HepG2 (cell line): ENCODE measurements around the gene C2. TPM values are rescaled to one million over a fixed set of nuclear protein-coding genes. Genes with fewer than 3 reads are reported as not detected.

Experiments
- ARNTL ChIP-seq: sonication (generic); formaldehyde crosslinking; IDR thresholded peaks from 2 replicates; pipeline ENCODE4 v1.4.0; 2020; ENCODE audit warnings: mild to moderate bottlenecking, missing genetic modification reagents
- CHCHD3 ChIP-seq: sonication (generic); formaldehyde crosslinking; IDR thresholded peaks from 2 replicates; pipeline ENCODE4 v1.8.0; 2022; ENCODE audit warnings: mild to moderate bottlenecking, missing genetic modification reagents, moderate library complexity
- CREBL2 ChIP-seq: sonication (generic); formaldehyde crosslinking; IDR thresholded peaks from 2 replicates; pipeline ENCODE4 v1.8.1; 2023; ENCODE audit warnings: missing genetic modification reagents, mild to moderate bottlenecking, borderline replicate concordance
- FOXA1 ChIP-seq, 2 experiments: fragments of 450-650 bp in 1 of 2; sonication (generic) in 1 of 2; formaldehyde crosslinking in 1 of 2; IDR thresholded peaks; 2 replicates each; pipeline versions ENCODE4 v1.4.0 to v1.6.1; 2016 to 2020; ENCODE audit warnings: missing genetic modification reagents in 1 of 2
- FOXO1 ChIP-seq: sonication (generic); formaldehyde crosslinking; IDR thresholded peaks from 2 replicates; pipeline ENCODE4 v1.4.0; 2020; ENCODE audit warnings: missing genetic modification reagents
- GATA4 ChIP-seq: sonication (generic); IDR thresholded peaks from 2 replicates; pipeline ENCODE4 v1.6.1; 2016; ENCODE audit warnings: antibody characterized with exemption, low read depth, borderline replicate concordance
- GATAD2A ChIP-seq: IDR thresholded peaks from 2 replicates; pipeline ENCODE4 v1.6.1; 2016
- KAT8 ChIP-seq: IDR thresholded peaks from 2 replicates; pipeline ENCODE4 v1.6.1; 2016; ENCODE audit warnings: missing genetic modification reagents, missing compliant biosample characterization
- KLF6 ChIP-seq: IDR thresholded peaks from 2 replicates; pipeline ENCODE4 v1.8.0; 2016; ENCODE audit warnings: missing biosample characterization, missing genetic modification reagents
- RBM39 ChIP-seq: fragments of 200-400 bp; formaldehyde crosslinking; IDR thresholded peaks from one replicate; pipeline ENCODE4 v1.6.1; 2018; ENCODE audit warnings: antibody characterized with exemption, mild to moderate bottlenecking, low read depth, low read length; ENCODE audit not compliant: poor library complexity, severe bottlenecking
- SMAD1 ChIP-seq: sonication (generic); formaldehyde crosslinking; IDR thresholded peaks from 2 replicates; pipeline ENCODE4 v1.4.0; 2020; ENCODE audit warnings: missing genetic modification reagents, low read depth, mild to moderate bottlenecking, borderline replicate concordance
- SOX6 ChIP-seq, 2 experiments: fragments of 450-650 bp in 1 of 2; sonication (generic) in 1 of 2; formaldehyde crosslinking in 1 of 2; IDR thresholded peaks; 2 replicates each; pipeline versions ENCODE4 v1.4.0 to v1.6.1; 2017 to 2020; ENCODE audit warnings: antibody characterized with exemption in 1 of 2, mild to moderate bottlenecking in 1 of 2, missing genetic modification reagents in 1 of 2
- TBP ChIP-seq: sonication (generic); formaldehyde crosslinking; IDR thresholded peaks from 2 replicates; pipeline ENCODE4 v1.5.0; 2020; ENCODE audit warnings: missing genetic modification reagents
- TBX3 ChIP-seq: fragments of 450-650 bp; IDR thresholded peaks from 2 replicates; pipeline ENCODE4 v1.6.1; 2017; ENCODE audit warnings: antibody characterized with exemption, mild to moderate bottlenecking, inconsistent platforms, borderline replicate concordance
- ZFP36L1 ChIP-seq: sonication (generic); formaldehyde crosslinking; IDR thresholded peaks from 2 replicates; pipeline ENCODE4 v1.8.0; 2022; ENCODE audit warnings: mild to moderate bottlenecking, missing genetic modification reagents, moderate library complexity
- ZFP41 ChIP-seq: sonication (generic); formaldehyde crosslinking; IDR thresholded peaks from 2 replicates; pipeline ENCODE4 v1.4.0; 2020; ENCODE audit warnings: mild to moderate bottlenecking, missing genetic modification reagents, borderline replicate concordance
- ZFP82 ChIP-seq: sonication (generic); formaldehyde crosslinking; IDR thresholded peaks from 2 replicates; pipeline ENCODE4 v1.5.1; 2020; ENCODE audit warnings: mild to moderate bottlenecking, missing genetic modification reagents, borderline replicate concordance
- ZNF136 ChIP-seq: sonication (generic); formaldehyde crosslinking; IDR thresholded peaks from 2 replicates; pipeline ENCODE4 v1.8.1; 2022; ENCODE audit warnings: low read depth, mild to moderate bottlenecking, moderate library complexity, missing genetic modification reagents
- ZNF207 ChIP-seq: fragments of 450-650 bp; IDR thresholded peaks from 2 replicates; pipeline ENCODE4 v1.6.1; 2016; ENCODE audit warnings: antibody characterized with exemption, borderline replicate concordance
- ZNF225 ChIP-seq: sonication (generic); formaldehyde crosslinking; IDR thresholded peaks from 2 replicates; pipeline ENCODE4 v1.4.0; 2020; ENCODE audit warnings: mild to moderate bottlenecking, missing genetic modification reagents
- ZNF251 ChIP-seq: sonication (generic); formaldehyde crosslinking; IDR thresholded peaks from 2 replicates; pipeline ENCODE4 v1.9.0; 2021; ENCODE audit warnings: mild to moderate bottlenecking, missing genetic modification reagents
- ZNF256 ChIP-seq: sonication (generic); formaldehyde crosslinking; conservative IDR thresholded peaks from 2 replicates; pipeline ENCODE4 v1.4.0; 2020; ENCODE audit warnings: missing genetic modification reagents
- ZNF260 ChIP-seq: sonication (generic); formaldehyde crosslinking; IDR thresholded peaks from 2 replicates; pipeline ENCODE4 v1.4.0; 2020; ENCODE audit warnings: missing genetic modification reagents, low read depth, mild to moderate bottlenecking, borderline replicate concordance
- ZNF30 ChIP-seq: sonication (generic); formaldehyde crosslinking; IDR thresholded peaks from 2 replicates; pipeline ENCODE4 v1.5.0; 2020; ENCODE audit warnings: mild to moderate bottlenecking, missing genetic modification reagents
- ZNF331 ChIP-seq: sonication (generic); formaldehyde crosslinking; IDR thresholded peaks from 2 replicates; pipeline ENCODE4 v1.4.0; 2020; ENCODE audit warnings: missing genetic modification reagents
- ZNF350 ChIP-seq: sonication (generic); formaldehyde crosslinking; IDR thresholded peaks from 2 replicates; pipeline ENCODE4 v1.4.0; 2020; ENCODE audit warnings: mild to moderate bottlenecking, low read depth, missing genetic modification reagents, borderline replicate concordance
- ZNF446 ChIP-seq: sonication (generic); formaldehyde crosslinking; IDR thresholded peaks from 2 replicates; pipeline ENCODE4 v1.5.0; 2020; ENCODE audit warnings: mild to moderate bottlenecking, missing genetic modification reagents
- ZNF451 ChIP-seq: sonication (generic); formaldehyde crosslinking; IDR thresholded peaks from 2 replicates; pipeline ENCODE4 v1.5.0; 2020; ENCODE audit warnings: mild to moderate bottlenecking, missing genetic modification reagents
- ZNF660 ChIP-seq: sonication (generic); formaldehyde crosslinking; IDR thresholded peaks from 2 replicates; pipeline ENCODE4 v1.5.1; 2020; ENCODE audit warnings: mild to moderate bottlenecking, low read depth, missing genetic modification reagents, borderline replicate concordance
- ZNF713 ChIP-seq: sonication (generic); formaldehyde crosslinking; IDR thresholded peaks from 2 replicates; pipeline ENCODE4 v1.4.0; 2020; ENCODE audit warnings: mild to moderate bottlenecking, missing genetic modification reagents
- ZNF768 ChIP-seq: sonication (generic); formaldehyde crosslinking; IDR thresholded peaks from 2 replicates; pipeline ENCODE4 v1.4.0; 2020; ENCODE audit warnings: missing genetic modification reagents
- ZSCAN25 ChIP-seq: sonication (generic); formaldehyde crosslinking; IDR thresholded peaks from 2 replicates; pipeline ENCODE4 v1.8.0; 2022; ENCODE audit warnings: mild to moderate bottlenecking, missing genetic modification reagents
- polyA plus RNA-seq, 8 experiments: library from polyadenylated mRNA; depleted of rRNA in 3 of 8; stranded (reverse) in 7 of 8; unstranded in 1 of 8; fragments of >200 nt; fragmentation: Illumina TruSeq in 4 of 8; extraction: Trizol in 4 of 8; gene quantifications; 2 replicates each; pipeline versions ENCODE4 v1.2.1 to v1.2.3, GENCODE V29; 2011 to 2016; ENCODE audit warnings: low read depth in 4 of 8, missing spikeins in 1 of 8, mixed read lengths in 1 of 8; ENCODE audit not compliant: insufficient read depth in 1 of 8
- total RNA-seq, 5 experiments: library from RNA; depleted of rRNA; stranded (reverse); fragments of >200 nt; fragmentation: Illumina TruSeq; extraction: Trizol; gene quantifications; 2 replicates each; pipeline ENCODE4 v1.2.3, GENCODE V29; 2016; ENCODE audit warnings: low read depth in 1 of 5
- TF ChIP-seq, protein P1 (sequence below): IDR thresholded peaks from 2 replicates; pipeline ENCODE4 v1.6.1; 2012; ENCODE audit warnings: inconsistent platforms
- TF ChIP-seq, protein P2 (sequence below): sonication (generic); formaldehyde crosslinking; IDR thresholded peaks from 2 replicates; pipeline ENCODE4 v1.4.0; 2020; ENCODE audit warnings: mild to moderate bottlenecking, low read depth, missing genetic modification reagents

C2 gene
- total and polyA plus RNA-seq, 2 of the 13 experiments (the other 11 are each of a cell fraction or from before 2014, with no cell fraction given): 165 to 307 TPM

GRCh38 chr6:31907158-31907813, 20.2 kb upstream of the C2 start (continued):
- no peak for TF ChIP-seq FOXA1 (IDR thresholded peaks at IDR 0.05)
- TF ChIP-seq FOXA1 (CRISPR knock-in tag; IDR thresholded peaks at IDR 0.05): no peak
- no peak for TF ChIP-seq ZFP36L1
- TF ChIP-seq ZFP41: no peak
- TF ChIP-seq SOX6 (IDR thresholded peaks at IDR 0.05): no peak
- TF ChIP-seq SOX6 (CRISPR knock-in tag; IDR thresholded peaks at IDR 0.05): no peak
- TF ChIP-seq SMAD1 (CRISPR knock-in tag): no peak
- TF ChIP-seq CREBL2: no peak
- no peak for TF ChIP-seq ZNF256 (CRISPR knock-in tag)
- no peak for TF ChIP-seq ZNF768 (CRISPR knock-in tag)
- no peak for TF ChIP-seq RBM39
- TF ChIP-seq ZNF446 (CRISPR knock-in tag): no peak
- TF ChIP-seq, protein P1, sequence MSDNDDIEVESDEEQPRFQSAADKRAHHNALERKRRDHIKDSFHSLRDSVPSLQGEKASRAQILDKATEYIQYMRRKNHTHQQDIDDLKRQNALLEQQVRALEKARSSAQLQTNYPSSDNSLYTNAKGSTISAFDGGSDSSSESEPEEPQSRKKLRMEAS: no peak
- TF ChIP-seq ZNF136 (CRISPR knock-in tag): no peak
- TF ChIP-seq FOXO1 (CRISPR knock-in tag): 0 out of 2 replicates have a peak, but pooled peaks have one; percentile 18
- TF ChIP-seq ARNTL: no peak
- TF ChIP-seq GATAD2A (CRISPR knock-in tag): peak; percentile 54; the same call in 1 of the 2 replicates
- no peak for TF ChIP-seq ZNF713 (CRISPR knock-in tag)
- no peak for TF ChIP-seq TBX3
- no peak for TF ChIP-seq ZNF251 (CRISPR knock-in tag)
- no peak for TF ChIP-seq ZFP82 (CRISPR knock-in tag)
- TF ChIP-seq GATA4: no peak
- no peak for TF ChIP-seq CHCHD3
- no peak for TF ChIP-seq ZNF207
- no peak for TF ChIP-seq KLF6
- no peak for TF ChIP-seq ZNF451 (CRISPR knock-in tag)
- no peak for TF ChIP-seq ZNF30 (CRISPR knock-in tag)
- no peak for TF ChIP-seq ZNF660 (CRISPR knock-in tag)
- TF ChIP-seq ZSCAN25: no peak
- TF ChIP-seq ZNF225 (CRISPR knock-in tag): no peak
- TF ChIP-seq, protein P2, sequence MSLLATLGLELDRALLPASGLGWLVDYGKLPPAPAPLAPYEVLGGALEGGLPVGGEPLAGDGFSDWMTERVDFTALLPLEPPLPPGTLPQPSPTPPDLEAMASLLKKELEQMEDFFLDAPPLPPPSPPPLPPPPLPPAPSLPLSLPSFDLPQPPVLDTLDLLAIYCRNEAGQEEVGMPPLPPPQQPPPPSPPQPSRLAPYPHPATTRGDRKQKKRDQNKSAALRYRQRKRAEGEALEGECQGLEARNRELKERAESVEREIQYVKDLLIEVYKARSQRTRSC (CRISPR knock-in tag): no peak
- no peak for TF ChIP-seq ZNF260
- no peak; the same call in 1 of the 2 replicates for TF ChIP-seq ZNF331
- TF ChIP-seq KAT8 (CRISPR knock-in tag): no peak
- TF ChIP-seq TBP (CRISPR knock-in tag): no peak
- TF ChIP-seq ZNF350 (CRISPR knock-in tag): no peak
